Heart left ventricle (tissue), 13 donors: ENCODE results near the gene COL23A1.

ENCODE experiments used
- CTCF ChIP-seq, 12 donors: fragments of 200-600 bp; sonication (generic) in 4 of 12; IDR thresholded peaks; one replicate each; pipeline versions ENCODE4 v1.5.0 to v1.8.0; 2018 to 2022; ENCODE audit warnings: antibody characterized with exemption in 12 of 12, mild to moderate bottlenecking in 5 of 12
- POLR2A ChIP-seq, 2 donors: fragments of 450-650 bp; IDR thresholded peaks; one replicate each; pipeline ENCODE4 v1.6.1; 2017; ENCODE audit warnings: antibody characterized with exemption in 2 of 2, mild to moderate bottlenecking in 2 of 2, moderate library complexity in 2 of 2
- donor health status: ischemic (EF 13 %, LVEDD 7.1; RV severe dilation, severe dysfunction).
- donor health status: DM: no; HTN: yes; CAD: no.
- donor health status: DM: no; HTN: no; CAD: no.
- donor health status: ischemic (EF 25% LVEDD 6.9; RV normal size, moderate dysfunction).
- donor health status: ischemic (EF 25% LVEDD 5.7; RV mildly dilated, moderate dysfunction).
- donor health status: ischemic (EF 35%, LVEDD 5.7; RV mildly dilated, moderate dysfunction).
- donor health status: nonischemic (EF 11% LVEDD 7.7; RV severe dilation, severe dysfunction).
- donor health status: DM: yes; HTN: yes; CAD: no.
- donor health status: PGD.
- donor health status: ischemic (EF 29% LVEDD 5.4; RV normal size, mild dysfunction).
- donor health status: nonischemic (EF 23%, LVEDD 6.1; RV moderate dilation, normal function).

DNA sequence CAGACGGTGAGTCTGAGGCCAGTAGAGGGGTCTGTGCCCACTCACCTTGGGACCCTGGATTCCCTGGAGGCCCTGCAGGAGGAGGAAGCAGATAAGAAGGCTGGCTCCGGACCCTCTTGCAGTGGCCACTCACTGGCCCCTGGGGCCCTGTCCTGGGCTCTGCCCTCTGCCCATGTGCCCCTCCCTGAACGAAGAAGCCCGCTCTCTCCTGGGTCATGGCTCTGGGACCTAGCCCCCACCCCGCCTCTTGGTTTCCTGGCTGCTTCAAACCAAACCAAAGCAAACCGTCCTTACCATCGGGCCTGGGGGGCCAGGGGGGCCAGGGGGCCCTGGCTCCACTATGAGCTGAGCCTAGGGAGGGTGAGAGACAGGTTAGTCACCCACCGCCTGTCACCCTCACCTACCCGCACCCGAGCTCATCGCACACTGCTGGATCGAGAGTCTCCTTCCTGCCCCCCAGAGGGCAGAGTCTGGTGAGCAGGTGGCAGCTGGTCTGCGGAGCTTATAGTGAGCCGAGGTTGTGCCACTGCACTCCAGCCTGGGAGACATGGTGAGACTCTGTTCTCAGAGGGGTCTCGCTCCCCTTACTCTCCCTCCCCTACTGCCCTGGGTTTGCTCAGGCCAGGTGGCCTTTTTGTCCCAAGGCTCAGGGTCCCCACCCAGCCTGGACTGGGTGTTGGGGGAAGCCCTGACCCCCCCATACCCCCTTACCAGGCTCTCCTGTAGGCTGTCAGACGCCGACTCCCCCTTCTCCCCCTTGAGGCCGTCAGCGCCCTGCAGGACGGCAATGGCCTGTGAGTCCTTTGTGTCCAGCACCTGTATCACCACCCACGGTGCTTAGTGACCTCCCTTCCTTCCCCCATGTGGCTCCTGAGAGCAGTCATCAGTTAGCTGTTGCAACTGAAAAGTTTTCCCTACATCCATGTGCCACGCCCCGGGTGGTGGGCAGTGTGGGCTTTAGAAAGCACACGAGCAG, 342.4 kb downstream of the COL23A1 start:
- no peak for TF ChIP-seq CTCF (IDR thresholded peaks at IDR 0.05)
- no peak for TF ChIP-seq POLR2A (IDR thresholded peaks at IDR 0.05)
